ENCODE measurements around the gene ADRA2A.

Gene ADRA2A

GRCh38 chr10:111114758-111115500 is 38.1 kb downstream of the ADRA2A start:
- TF ChIP-seq POLR2A (IDR thresholded peaks at IDR 0.05; ENCODE audit: low read depth, low read length) (no peak), SPI1 (IDR thresholded peaks at IDR 0.05; ENCODE audit: low read depth, low read length) (no peak), PAX5 (IDR thresholded peaks at IDR 0.05; ENCODE audit: insufficient read depth, low read length, severe bottlenecking) (no peak), POU2F2 (IDR thresholded peaks at IDR 0.05; ENCODE audit: low read depth, low read length) (no peak), TAF1 (IDR thresholded peaks at IDR 0.05; ENCODE audit: low read depth, low read length) (no peak), POLR2AphosphoS5 (IDR thresholded peaks at IDR 0.05; ENCODE audit: low read depth, low read length) (no peak)
- FAIRE-seq (no peak), DNase-seq (ENCODE audit: insufficient read length, low spot score) (no peak)

DNA sequence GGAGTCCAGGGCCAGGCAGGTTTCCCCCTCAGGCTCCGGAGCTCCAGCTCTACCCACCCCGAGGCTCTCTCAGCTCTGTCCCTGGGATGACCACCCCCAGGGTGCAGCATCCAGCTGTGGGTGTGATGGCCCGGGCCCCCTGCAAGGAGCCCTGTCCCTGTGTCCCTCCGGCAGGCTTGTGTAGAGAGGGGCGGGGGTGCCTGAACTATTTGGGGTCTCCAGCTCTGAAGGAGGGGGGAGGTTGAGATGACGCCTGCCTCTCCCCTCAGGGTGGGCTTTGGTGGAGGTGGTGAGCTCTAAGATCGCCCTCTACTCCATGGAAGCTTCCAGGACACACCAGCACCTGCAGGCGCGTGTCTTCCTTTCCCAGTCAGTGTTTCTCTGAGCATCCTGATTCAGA is 39.4 kb downstream of the ADRA2A start:
- TF ChIP-seq SPI1 (IDR thresholded peaks at IDR 0.05; ENCODE audit: low read depth, low read length), result no peak
- no peak for TF ChIP-seq POLR2A (IDR thresholded peaks at IDR 0.05; ENCODE audit: low read depth, low read length)
- no peak for TF ChIP-seq PAX5 (IDR thresholded peaks at IDR 0.05; ENCODE audit: insufficient read depth, low read length, severe bottlenecking)
- TF ChIP-seq POLR2AphosphoS5 (IDR thresholded peaks at IDR 0.05; ENCODE audit: low read depth, low read length), result no peak
- TF ChIP-seq POU2F2 (IDR thresholded peaks at IDR 0.05; ENCODE audit: low read depth, low read length), result no peak
- no peak for TF ChIP-seq TAF1 (IDR thresholded peaks at IDR 0.05; ENCODE audit: low read depth, low read length)
- FAIRE-seq (no peak), DNase-seq (ENCODE audit: insufficient read length, low spot score) (no peak)

- TF ChIP-seq SPI1 (IDR thresholded peaks at IDR 0.05; ENCODE audit: low read depth, low read length) (no peak), TAF1 (IDR thresholded peaks at IDR 0.05; ENCODE audit: low read depth, low read length) (no peak), POLR2AphosphoS5 (IDR thresholded peaks at IDR 0.05; ENCODE audit: low read depth, low read length) (no peak), POU2F2 (IDR thresholded peaks at IDR 0.05; ENCODE audit: low read depth, low read length) (no peak), POLR2A (IDR thresholded peaks at IDR 0.05; ENCODE audit: low read depth, low read length) (no peak), PAX5 (IDR thresholded peaks at IDR 0.05; ENCODE audit: insufficient read depth, low read length, severe bottlenecking) (no peak)
- no peak for DNase-seq (ENCODE audit: insufficient read length, low spot score)
- no peak for FAIRE-seq
These were observed 40.1 kb downstream of the ADRA2A start for GRCh38 chr10:111116762-111117445.

- no peak for DNase-seq (ENCODE audit: insufficient read length, low spot score)
- TF ChIP-seq PAX5 (IDR thresholded peaks at IDR 0.05; ENCODE audit: insufficient read depth, low read length, severe bottlenecking), result no peak
- no peak for FAIRE-seq
These were observed 40.9 kb downstream of the ADRA2A start for GRCh38 chr10:111117528-111118277.

DNA sequence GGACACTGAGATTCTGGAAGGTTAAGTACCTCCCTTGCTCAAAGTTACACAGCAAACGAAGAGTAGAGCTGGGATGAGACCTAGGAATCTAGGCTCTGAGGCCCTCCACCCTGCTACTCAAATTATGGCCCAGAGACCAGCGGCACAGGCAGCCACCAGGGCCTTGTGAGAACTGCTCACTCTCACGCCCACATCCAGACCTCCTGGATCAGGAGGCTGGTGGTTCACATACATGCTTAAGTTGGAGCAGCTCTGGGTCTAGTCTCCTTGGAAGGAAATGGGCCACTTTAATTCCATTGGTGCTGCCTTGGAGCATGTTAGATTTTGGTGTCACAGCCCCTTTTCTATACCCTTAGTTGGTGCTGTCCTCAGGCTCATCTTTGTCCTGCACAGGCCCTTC is 41.9 kb downstream of the ADRA2A start:
- no peak for FAIRE-seq
- TF ChIP-seq POU2F2 (IDR thresholded peaks at IDR 0.05; ENCODE audit: low read depth, low read length) (no peak), SPI1 (IDR thresholded peaks at IDR 0.05; ENCODE audit: low read depth, low read length) (no peak), PAX5 (IDR thresholded peaks at IDR 0.05; ENCODE audit: insufficient read depth, low read length, severe bottlenecking) (no peak), POLR2A (IDR thresholded peaks at IDR 0.05; ENCODE audit: low read depth, low read length) (no peak), POLR2AphosphoS5 (IDR thresholded peaks at IDR 0.05; ENCODE audit: low read depth, low read length) (no peak), TAF1 (IDR thresholded peaks at IDR 0.05; ENCODE audit: low read depth, low read length) (no peak)
- no peak for DNase-seq (ENCODE audit: insufficient read length, low spot score)

DNA sequence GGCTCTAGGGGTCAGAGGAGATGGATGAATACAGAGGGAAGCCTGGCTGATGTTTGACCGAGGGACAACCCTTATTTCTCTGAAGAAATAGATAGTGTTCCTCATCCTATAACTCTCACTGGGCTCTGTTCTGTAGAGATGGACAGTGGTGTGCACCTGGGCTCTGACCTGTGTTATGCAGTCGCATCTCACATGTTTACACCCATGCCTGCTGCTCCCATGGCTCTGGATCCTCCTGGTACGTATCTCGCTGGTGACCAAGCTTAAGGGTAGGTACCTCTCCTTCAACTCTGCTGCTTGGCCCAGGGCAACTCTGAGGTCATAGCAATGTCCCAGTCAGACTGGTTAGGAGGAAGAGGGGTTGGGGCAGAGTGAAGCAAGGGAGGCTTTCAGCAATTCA is 42.8 kb downstream of the ADRA2A start:
- FAIRE-seq, result no peak
- TF ChIP-seq SPI1 (IDR thresholded peaks at IDR 0.05; ENCODE audit: low read depth, low read length) (no peak), PAX5 (IDR thresholded peaks at IDR 0.05; ENCODE audit: insufficient read depth, low read length, severe bottlenecking) (no peak), TAF1 (IDR thresholded peaks at IDR 0.05; ENCODE audit: low read depth, low read length) (no peak), POLR2AphosphoS5 (IDR thresholded peaks at IDR 0.05; ENCODE audit: low read depth, low read length) (no peak), POU2F2 (IDR thresholded peaks at IDR 0.05; ENCODE audit: low read depth, low read length) (no peak), POLR2A (IDR thresholded peaks at IDR 0.05; ENCODE audit: low read depth, low read length) (no peak)
- DNase-seq (ENCODE audit: insufficient read length, low spot score), result no peak

- TF ChIP-seq SPI1 (IDR thresholded peaks at IDR 0.05; ENCODE audit: low read depth, low read length) (no peak), POU2F2 (IDR thresholded peaks at IDR 0.05; ENCODE audit: low read depth, low read length) (no peak), TAF1 (IDR thresholded peaks at IDR 0.05; ENCODE audit: low read depth, low read length) (no peak), PAX5 (IDR thresholded peaks at IDR 0.05; ENCODE audit: insufficient read depth, low read length, severe bottlenecking) (no peak)
- DNase-seq (ENCODE audit: insufficient read length, low spot score) (no peak), FAIRE-seq (no peak)
These were observed 45.3 kb downstream of the ADRA2A start for GRCh38 chr10:111122127-111122526.

GRCh38 chr10:111123883-111124282 is 47.1 kb downstream of the ADRA2A start:
- no peak for DNase-seq (ENCODE audit: insufficient read length, low spot score)

DNA sequence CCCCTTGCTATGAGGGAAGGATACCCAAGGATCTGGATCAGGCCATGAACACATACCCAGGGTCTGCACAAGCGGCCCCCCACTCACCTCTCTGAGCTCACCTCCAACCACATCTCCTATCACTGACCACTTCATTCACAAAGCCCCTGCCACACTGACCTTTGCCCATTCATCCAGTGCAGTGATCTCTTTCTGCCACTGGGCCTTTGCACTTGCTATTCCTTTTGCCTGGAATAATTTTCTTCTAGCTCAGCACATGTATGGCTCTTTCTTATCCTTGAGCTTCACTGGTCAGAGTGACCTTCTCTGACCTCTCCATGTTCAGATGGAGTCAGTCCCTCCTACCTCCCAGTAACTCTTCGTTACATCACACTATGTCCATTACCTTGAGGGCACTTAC is 48.3 kb downstream of the ADRA2A start:
- DNase-seq (ENCODE audit: insufficient read length, low spot score) (no peak), FAIRE-seq (no peak)
- no peak for TF ChIP-seq POU2F2 (IDR thresholded peaks at IDR 0.05; ENCODE audit: low read depth, low read length)
- no peak for TF ChIP-seq POLR2A (IDR thresholded peaks at IDR 0.05; ENCODE audit: low read depth, low read length)
- TF ChIP-seq TAF1 (IDR thresholded peaks at IDR 0.05; ENCODE audit: low read depth, low read length), result no peak
- TF ChIP-seq SPI1 (IDR thresholded peaks at IDR 0.05; ENCODE audit: low read depth, low read length), result no peak
- TF ChIP-seq POLR2AphosphoS5 (IDR thresholded peaks at IDR 0.05; ENCODE audit: low read depth, low read length), result no peak
- TF ChIP-seq PAX5 (IDR thresholded peaks at IDR 0.05; ENCODE audit: insufficient read depth, low read length, severe bottlenecking), result no peak

More at GRCh38 chr10:111123883-111124282, 47.1 kb downstream of the ADRA2A start:
- FAIRE-seq, result no peak
- TF ChIP-seq PAX5 (IDR thresholded peaks at IDR 0.05; ENCODE audit: insufficient read depth, low read length, severe bottlenecking), result no peak
- TF ChIP-seq POLR2A (IDR thresholded peaks at IDR 0.05; ENCODE audit: low read depth, low read length), result no peak
- no peak for TF ChIP-seq SPI1 (IDR thresholded peaks at IDR 0.05; ENCODE audit: low read depth, low read length)
- no peak for TF ChIP-seq POLR2AphosphoS5 (IDR thresholded peaks at IDR 0.05; ENCODE audit: low read depth, low read length)
- no peak for TF ChIP-seq POU2F2 (IDR thresholded peaks at IDR 0.05; ENCODE audit: low read depth, low read length)
- TF ChIP-seq TAF1 (IDR thresholded peaks at IDR 0.05; ENCODE audit: low read depth, low read length), result no peak
